ENCODE measurements around the gene SYT5. TPM values are rescaled to one million over a fixed set of nuclear protein-coding genes. Genes with fewer than 3 reads are reported as not detected.

The SYT5 gene
- total RNA-seq, result 0.50 TPM in 1 of 2 replicates, not detected in the other
- 0.05 and 0.08 TPM in 2 replicates for polyA plus RNA-seq
- 0.22 and 0.26 TPM in 2 replicates for polyA plus RNA-seq (2012)
- polyA minus RNA-seq (ENCODE audit: low replicate concordance), result not detected in 2 replicates

DNA sequence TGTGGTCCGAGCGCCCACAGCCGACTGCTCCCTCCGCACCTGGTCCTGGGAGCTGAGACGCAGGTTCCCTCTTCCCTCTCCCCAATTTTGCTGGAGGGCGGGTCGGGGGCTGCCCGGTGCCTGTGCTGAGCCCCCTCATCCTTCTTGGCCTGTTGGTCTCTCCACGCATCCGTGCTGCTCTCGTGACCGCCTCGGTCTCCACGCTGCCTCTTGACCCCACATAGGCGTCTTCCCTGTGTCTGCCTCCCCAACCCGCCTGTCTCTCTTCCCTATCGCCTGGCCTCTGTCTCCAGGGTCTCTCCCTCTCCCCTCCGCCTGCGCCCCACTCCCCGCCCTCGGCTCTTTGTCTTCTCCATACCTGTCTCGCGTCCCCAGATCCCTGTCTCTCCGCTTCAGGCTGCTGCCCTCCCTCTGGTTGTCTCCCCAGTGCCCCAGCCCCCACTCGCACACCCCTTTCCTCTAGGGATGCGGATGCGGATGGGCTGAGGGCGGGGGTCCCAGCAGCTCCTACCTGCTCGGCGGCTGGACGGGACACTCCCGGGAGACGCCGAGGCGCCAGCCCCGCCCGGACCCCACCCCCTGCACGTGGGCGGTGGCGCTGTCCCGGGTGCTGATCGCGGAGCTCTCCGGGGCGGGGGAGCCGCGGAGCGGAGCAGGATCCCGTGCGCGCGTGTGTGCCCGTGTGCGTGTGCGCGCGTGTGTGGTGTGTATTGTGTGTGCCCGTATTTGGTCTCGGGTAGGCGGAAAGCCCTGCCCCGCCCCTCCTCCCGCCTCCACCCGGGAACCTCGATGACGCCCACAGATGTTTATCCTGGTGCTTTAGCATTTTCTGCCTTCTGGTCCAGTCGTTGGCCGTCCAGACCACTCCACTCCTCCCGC, at the start of gene SYT5:
SYT5 (minus strand) TSS at position 684 of the 879 bp plus-strand sequence. CDS start 1,248 bp downstream, outside the sequence.
- Histone ChIP-seq H2AFZ (ENCODE audit: low read length) (peak within 1 kb of the TSS; percentile 43), H3K36me3 (ENCODE audit: control insufficient read depth, insufficient read depth, low read length) (no peaks in the 10 kb centered on the region), H3K79me2 (ENCODE audit: control insufficient read depth, insufficient read depth, low read length) (no peaks in the 10 kb centered on the region), H3K9me3 (ENCODE audit: control insufficient read depth, insufficient read depth, low read depth, low read length) (no peaks in the 10 kb centered on the region), H3K27me3 (ENCODE audit: control insufficient read depth, insufficient read depth, low read length) (peaks cover 10% of the 10 kb centered on the region), H3K27ac (ENCODE audit: insufficient read depth, low read length) (peak within 1 kb of the TSS; percentile 41), H3K9ac (ENCODE audit: insufficient read depth, low read length) (peak within 1 kb of the TSS; percentile 55), H3K4me2 (ENCODE audit: extremely low read depth, insufficient read depth, low read length) (peak within 1 kb of the TSS; percentile 67), H4K20me1 (ENCODE audit: control insufficient read depth, extremely low read depth, insufficient read depth, low read length) (no peaks in the 10 kb centered on the region), H3K4me1 (ENCODE audit: control insufficient read depth, extremely low read depth, insufficient read depth, low read length) (peaks cover 8% of the 10 kb centered on the region), H3K4me3 (replicated peaks in 1 of 4; ENCODE audit: control extremely low read depth in 1 of 4, insufficient read depth in 1 of 4, low read depth in 3 of 4, low read length in 4 of 4) (peak within 1 kb of the TSS in 3 of 4 experiments; percentile 15 to 53 (median 36))
- TF ChIP-seq CTCF (conservative IDR thresholded peaks at IDR 0.05 in 1 of 2, IDR thresholded peaks at IDR 0.05 in 1 of 2; ENCODE audit: low read depth in 1 of 2, low read length in 2 of 2) (no peak), EZH2 (IDR thresholded peaks at IDR 0.05; ENCODE audit: low read length, missing control alignments) (peak; percentile 27)
- no peak for DNase-seq (ENCODE audit: low read depth in 2 of 2)

DNA sequence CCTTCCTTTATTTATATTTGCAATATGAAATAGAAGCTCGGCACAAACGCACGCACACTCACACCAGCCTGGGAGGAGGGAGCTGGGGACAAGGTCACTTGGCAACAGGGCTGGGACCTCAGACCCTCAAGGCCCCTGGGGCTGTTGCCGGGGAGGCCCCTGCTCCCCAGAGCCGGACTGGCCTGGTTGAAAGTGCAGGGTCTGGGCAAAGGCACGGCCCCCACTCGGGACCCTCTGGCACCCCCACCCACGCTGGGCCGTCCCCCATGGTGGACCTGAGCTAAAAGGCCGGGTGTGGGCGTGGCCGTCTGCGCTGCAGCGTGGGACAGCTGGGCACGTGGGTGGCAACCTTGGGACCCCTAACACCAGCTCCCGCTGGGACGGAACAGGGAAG, 49.7 kb upstream of the SYT5 start:
- Histone ChIP-seq H3K27ac (ENCODE audit: insufficient read depth, low read length) (no peak overlapping the region), H3K4me3 (replicated peaks in 1 of 4; ENCODE audit: control extremely low read depth in 1 of 4, insufficient read depth in 1 of 4, low read depth in 3 of 4, low read length in 4 of 4) (no peak overlapping the region), H4K20me1 (ENCODE audit: control insufficient read depth, extremely low read depth, insufficient read depth, low read length) (no peaks in the 10 kb centered on the region), H3K4me1 (ENCODE audit: control insufficient read depth, extremely low read depth, insufficient read depth, low read length) (no peaks in the 10 kb centered on the region), H3K4me2 (ENCODE audit: extremely low read depth, insufficient read depth, low read length) (no peak overlapping the region), H3K79me2 (ENCODE audit: control insufficient read depth, insufficient read depth, low read length) (no peaks in the 10 kb centered on the region), H2AFZ (ENCODE audit: low read length) (no peak overlapping the region), H3K9ac (ENCODE audit: insufficient read depth, low read length) (no peak overlapping the region), H3K9me3 (ENCODE audit: control insufficient read depth, insufficient read depth, low read depth, low read length) (no peaks in the 10 kb centered on the region), H3K36me3 (ENCODE audit: control insufficient read depth, insufficient read depth, low read length) (peaks cover 30% of the 10 kb centered on the region), H3K27me3 (ENCODE audit: control insufficient read depth, insufficient read depth, low read length) (no peaks in the 10 kb centered on the region)
- DNase-seq (ENCODE audit: low read depth in 2 of 2), result no peak
- TF ChIP-seq EZH2 (IDR thresholded peaks at IDR 0.05; ENCODE audit: low read length, missing control alignments) (no peak), CTCF (conservative IDR thresholded peaks at IDR 0.05 in 1 of 2, IDR thresholded peaks at IDR 0.05 in 1 of 2; ENCODE audit: low read depth in 1 of 2, low read length in 2 of 2) (no peak)

DNA sequence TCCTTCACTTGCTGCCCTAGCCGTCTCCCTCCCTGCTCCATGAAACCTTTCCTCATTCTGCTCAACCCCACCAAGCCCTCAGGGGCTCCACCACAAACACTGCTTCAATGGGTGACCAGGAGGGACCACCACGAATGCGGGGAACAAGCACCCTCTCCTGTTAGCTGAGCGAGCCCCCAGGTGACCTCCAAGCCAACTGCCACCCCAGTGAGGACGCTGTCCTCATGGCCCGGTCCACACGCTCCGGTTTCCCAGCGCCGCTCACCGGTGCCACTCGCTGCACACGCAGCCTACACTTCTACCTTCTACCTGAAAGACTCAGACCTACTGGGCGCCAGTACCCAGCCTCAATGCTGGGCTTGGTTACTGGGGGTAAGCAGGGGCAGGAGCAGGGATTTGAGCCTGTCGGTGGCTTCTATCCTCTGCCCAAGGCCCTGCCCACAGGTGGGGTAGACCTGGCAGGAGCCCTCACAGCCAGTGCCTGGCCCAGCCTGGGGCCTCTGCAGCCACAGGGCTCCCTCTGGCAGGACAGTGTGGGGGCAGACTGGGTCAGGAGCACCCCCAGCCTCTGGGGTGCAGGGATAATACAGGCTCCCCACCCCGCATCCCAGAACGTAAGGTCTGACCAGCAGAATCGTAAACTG, 49.2 kb upstream of the SYT5 start:
- no peaks in the 10 kb centered on the region for H3K4me1 ChIP-seq (ENCODE audit: control insufficient read depth, extremely low read depth, insufficient read depth, low read length)
- TF ChIP-seq CTCF (conservative IDR thresholded peaks at IDR 0.05 in 1 of 2, IDR thresholded peaks at IDR 0.05 in 1 of 2; ENCODE audit: low read depth in 1 of 2, low read length in 2 of 2) (no peak), EZH2 (IDR thresholded peaks at IDR 0.05; ENCODE audit: low read length, missing control alignments) (no peak)
- H3K79me2 ChIP-seq (ENCODE audit: control insufficient read depth, insufficient read depth, low read length), result no peaks in the 10 kb centered on the region
- H3K27me3 ChIP-seq (ENCODE audit: control insufficient read depth, insufficient read depth, low read length), result no peaks in the 10 kb centered on the region
- H3K9ac ChIP-seq (ENCODE audit: insufficient read depth, low read length), result no peak overlapping the region
- no peaks in the 10 kb centered on the region for H3K9me3 ChIP-seq (ENCODE audit: control insufficient read depth, insufficient read depth, low read depth, low read length)
- H3K36me3 ChIP-seq (ENCODE audit: control insufficient read depth, insufficient read depth, low read length), result peaks cover 28% of the 10 kb centered on the region
- no peak overlapping the region for H3K27ac ChIP-seq (ENCODE audit: insufficient read depth, low read length)
- no peak overlapping the region for H3K4me3 ChIP-seq (replicated peaks in 1 of 4; ENCODE audit: control extremely low read depth in 1 of 4, insufficient read depth in 1 of 4, low read depth in 3 of 4, low read length in 4 of 4)
- H2AFZ ChIP-seq (ENCODE audit: low read length), result no peak overlapping the region
- no peak for DNase-seq (ENCODE audit: low read depth in 2 of 2)
- no peaks in the 10 kb centered on the region for H4K20me1 ChIP-seq (ENCODE audit: control insufficient read depth, extremely low read depth, insufficient read depth, low read length)
- no peak overlapping the region for H3K4me2 ChIP-seq (ENCODE audit: extremely low read depth, insufficient read depth, low read length)
